ENCODE data around the gene METTL9. TPM values are rescaled to one million over a fixed set of nuclear protein-coding genes. Genes with fewer than 3 reads are reported as not detected.

METTL9 gene
- total RNA-seq, 4 donors from 2014 or later = 97.0 to 118 (median 108) TPM

DNA sequence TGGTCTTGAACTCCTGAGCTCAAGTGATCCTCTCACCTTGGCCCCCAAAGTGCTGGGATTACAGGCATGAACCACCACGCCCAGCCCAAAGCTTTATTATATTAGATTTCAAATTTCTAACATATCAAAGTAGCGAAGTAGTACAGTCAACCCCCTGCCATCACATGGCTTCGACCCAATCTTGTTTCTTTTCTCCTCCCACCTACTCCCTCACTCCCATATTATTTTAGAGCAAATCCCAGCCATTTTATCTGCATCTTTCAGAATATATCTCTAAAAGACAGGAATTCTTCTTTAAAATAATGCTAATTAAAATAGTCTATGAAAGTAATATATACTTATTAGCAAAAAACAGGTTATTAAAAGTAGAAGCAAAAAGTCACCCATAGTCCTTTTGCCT lies 52.1 kb downstream of the METTL9 start:
- H3K4me1 ChIP-seq = peaks cover 0 to 10% (median 0%) of the 10 kb centered on the region in 3 donors
- ATAC-seq = no peak
- H3K27me3 ChIP-seq = no peaks in the 10 kb centered on the region
- 86 to 90% methylated on average over 2 to 3 of the region's 3 CpGs for WGBS, 2 donors (ENCODE audit: low coverage in 1 of 2)
- TF ChIP-seq POLR2AphosphoS5 (IDR thresholded peaks at IDR 0.05) = no peak
- no peak for TF ChIP-seq POLR2A (IDR thresholded peaks at IDR 0.05)
- no peak for TF ChIP-seq EP300 (IDR thresholded peaks at IDR 0.05)
- TF ChIP-seq, protein P1, sequence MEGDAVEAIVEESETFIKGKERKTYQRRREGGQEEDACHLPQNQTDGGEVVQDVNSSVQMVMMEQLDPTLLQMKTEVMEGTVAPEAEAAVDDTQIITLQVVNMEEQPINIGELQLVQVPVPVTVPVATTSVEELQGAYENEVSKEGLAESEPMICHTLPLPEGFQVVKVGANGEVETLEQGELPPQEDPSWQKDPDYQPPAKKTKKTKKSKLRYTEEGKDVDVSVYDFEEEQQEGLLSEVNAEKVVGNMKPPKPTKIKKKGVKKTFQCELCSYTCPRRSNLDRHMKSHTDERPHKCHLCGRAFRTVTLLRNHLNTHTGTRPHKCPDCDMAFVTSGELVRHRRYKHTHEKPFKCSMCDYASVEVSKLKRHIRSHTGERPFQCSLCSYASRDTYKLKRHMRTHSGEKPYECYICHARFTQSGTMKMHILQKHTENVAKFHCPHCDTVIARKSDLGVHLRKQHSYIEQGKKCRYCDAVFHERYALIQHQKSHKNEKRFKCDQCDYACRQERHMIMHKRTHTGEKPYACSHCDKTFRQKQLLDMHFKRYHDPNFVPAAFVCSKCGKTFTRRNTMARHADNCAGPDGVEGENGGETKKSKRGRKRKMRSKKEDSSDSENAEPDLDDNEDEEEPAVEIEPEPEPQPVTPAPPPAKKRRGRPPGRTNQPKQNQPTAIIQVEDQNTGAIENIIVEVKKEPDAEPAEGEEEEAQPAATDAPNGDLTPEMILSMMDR (IDR thresholded peaks at IDR 0.05) = no peak
- H3K36me3 ChIP-seq = peaks cover 0 to 18% of the 10 kb centered on the region in 2 donors
- H3K27ac ChIP-seq = no peak overlapping the region
- H3K4me3 ChIP-seq = no peak overlapping the region
- H3K9me3 ChIP-seq = no peaks in the 10 kb centered on the region

DNA sequence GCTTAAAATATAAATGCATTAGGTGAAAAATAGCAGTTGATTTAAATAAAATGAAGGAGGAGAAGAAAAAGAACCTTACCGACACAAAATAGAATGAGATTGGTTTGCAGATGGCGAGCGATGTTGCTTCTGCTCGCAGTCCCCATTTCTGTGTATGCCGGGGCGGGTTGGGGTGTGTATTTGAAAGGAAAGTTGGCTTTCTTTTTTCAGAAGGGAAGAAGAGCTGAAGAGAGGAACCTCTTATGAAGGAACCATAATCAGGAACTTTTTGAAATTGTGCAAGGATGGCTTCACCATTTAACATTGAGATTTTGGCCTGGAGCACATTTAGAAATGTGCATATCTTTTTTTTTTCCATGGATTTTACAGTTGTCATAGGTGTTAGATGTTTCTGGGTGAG lies 53.1 kb downstream of the METTL9 start, which contains the start of gene IGSF6:
Gene IGSF6, minus strand, starts transcription at position 156 of the 400 bp plus-strand sequence. Its CDS starts 10 bp downstream, at position 146.
- H3K27ac ChIP-seq = peak within 1 kb of the TSS in 1 of 4 donors; percentile 6
- TF ChIP-seq, protein P1 (IDR thresholded peaks at IDR 0.05) = no peak
- no peak for TF ChIP-seq EP300 (IDR thresholded peaks at IDR 0.05)
- peak within 1 kb of the TSS in 1 of 2 donors; percentile 0 for H3K4me3 ChIP-seq
- H3K4me1 ChIP-seq = peaks cover 0 to 8% (median 0%) of the 10 kb centered on the region in 3 donors
- H3K27me3 ChIP-seq = no peaks in the 10 kb centered on the region
- WGBS, 2 donors (ENCODE audit: low coverage in 1 of 2) = 80 to 85% methylated on average over 5 to 6 of the region's 6 CpGs
- no peaks in the 10 kb centered on the region for H3K9me3 ChIP-seq
- no peak for ATAC-seq
- peaks cover 0 to 20% of the 10 kb centered on the region in 2 donors for H3K36me3 ChIP-seq

DNA sequence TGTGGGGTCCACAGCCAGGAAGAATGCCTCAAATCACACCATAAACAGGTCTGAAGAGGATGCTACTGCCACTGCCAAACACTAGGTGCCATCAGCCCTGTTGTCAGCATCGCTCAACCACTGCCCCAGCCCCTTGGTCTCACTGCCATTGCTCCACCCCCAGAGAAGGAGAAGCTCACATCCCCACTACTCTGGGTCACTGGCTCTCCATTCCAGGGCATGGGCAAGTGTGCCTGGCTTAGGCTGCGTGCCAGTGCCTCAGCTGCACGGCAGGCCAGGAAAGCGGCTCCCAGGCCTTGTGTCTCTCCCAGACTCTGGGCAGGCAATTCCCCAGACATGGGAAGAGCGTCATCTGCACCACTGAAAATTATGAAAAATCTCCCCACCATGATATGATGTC lies 54.2 kb downstream of the METTL9 start:
- WGBS, 2 donors (ENCODE audit: low coverage in 1 of 2) = 88 to 100% methylated on average over 1 of the region's 5 CpGs
- TF ChIP-seq POLR2AphosphoS5 (IDR thresholded peaks at IDR 0.05) (no peak), POLR2A (IDR thresholded peaks at IDR 0.05) (no peak), EP300 (IDR thresholded peaks at IDR 0.05) (no peak)
- TF ChIP-seq, protein P1 (IDR thresholded peaks at IDR 0.05) = no peak
- Histone ChIP-seq H3K27me3 (no peaks in the 10 kb centered on the region), H3K9me3 (no peaks in the 10 kb centered on the region), H3K36me3 (peaks cover 0 to 20% of the 10 kb centered on the region in 2 donors), H3K27ac (no peak overlapping the region), H3K4me3 (no peak overlapping the region), H3K4me1 (peaks cover 0 to 8% (median 0%) of the 10 kb centered on the region in 3 donors)
- ATAC-seq = peak; percentile 25

DNA sequence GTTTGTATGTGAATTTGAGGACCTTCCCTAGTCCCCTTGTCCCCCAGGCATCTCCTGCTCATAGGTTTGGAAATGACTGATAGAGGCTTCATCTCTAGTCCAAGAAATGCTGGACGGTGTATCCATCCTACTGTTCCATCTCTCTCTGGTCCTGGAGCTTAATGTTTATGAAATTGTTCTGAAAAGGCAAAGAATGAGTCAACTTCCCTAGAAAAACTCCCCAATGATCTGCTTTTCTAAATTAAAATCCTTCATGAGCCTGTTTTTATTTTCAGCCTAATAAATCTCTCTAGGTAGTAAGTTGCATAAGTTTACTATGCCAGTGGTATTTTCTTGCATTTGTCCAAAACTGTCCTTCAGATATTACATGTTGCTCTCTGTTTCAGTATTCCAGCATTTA lies 55.1 kb downstream of the METTL9 start:
- Histone ChIP-seq H3K9me3 (no peaks in the 10 kb centered on the region), H3K36me3 (peaks cover 0 to 20% of the 10 kb centered on the region in 2 donors), H3K27me3 (no peaks in the 10 kb centered on the region), H3K4me3 (no peak overlapping the region), H3K4me1 (peaks cover 0 to 8% (median 0%) of the 10 kb centered on the region in 3 donors), H3K27ac (no peak overlapping the region)
- WGBS, 2 donors (ENCODE audit: low coverage in 1 of 2) = 67 to 100% methylated on average over 1 of the region's 1 CpG
- no peak for TF ChIP-seq EP300 (IDR thresholded peaks at IDR 0.05)
- TF ChIP-seq POLR2A (IDR thresholded peaks at IDR 0.05) = no peak
- no peak for ATAC-seq

DNA sequence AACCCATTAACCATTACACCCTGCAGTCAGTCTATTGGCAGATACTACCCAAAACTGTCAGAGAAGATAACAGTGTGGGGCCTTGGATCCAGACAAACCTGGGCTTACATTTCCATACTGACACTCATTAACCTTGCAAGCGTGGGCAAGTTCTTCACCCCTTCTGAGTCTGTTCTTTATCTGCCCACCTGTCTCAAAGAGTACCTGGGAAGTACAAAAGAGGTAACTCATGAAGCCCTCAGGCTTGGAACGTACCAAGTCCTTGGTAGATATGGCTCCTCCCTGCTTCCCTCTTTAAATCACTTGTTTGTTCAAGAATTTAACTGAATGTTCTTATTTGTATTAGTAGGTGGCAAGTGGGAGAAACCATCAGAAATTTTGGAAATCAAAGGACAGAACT lies 55.5 kb downstream of the METTL9 start:
- Histone ChIP-seq H3K4me3 (no peak overlapping the region), H3K36me3 (peaks cover 0 to 20% of the 10 kb centered on the region in 2 donors), H3K27ac (no peak overlapping the region), H3K9me3 (no peaks in the 10 kb centered on the region), H3K4me1 (peaks cover 0 to 8% (median 0%) of the 10 kb centered on the region in 3 donors), H3K27me3 (no peaks in the 10 kb centered on the region)
- TF ChIP-seq EP300 (IDR thresholded peaks at IDR 0.05) (no peak), POLR2A (IDR thresholded peaks at IDR 0.05) (no peak), POLR2AphosphoS5 (IDR thresholded peaks at IDR 0.05) (no peak)
- TF ChIP-seq, protein P1 (IDR thresholded peaks at IDR 0.05) = no peak
- ATAC-seq = no peak
- WGBS, 2 donors (ENCODE audit: low coverage in 1 of 2) = 84 to 85% methylated on average over 2 of the region's 2 CpGs

All from gastroesophageal sphincter (tissue), 4 donors.